ENCODE results near the gene GBF1. TPM values are rescaled to one million over a fixed set of nuclear protein-coding genes. Genes with fewer than 3 reads are reported as not detected.

GBF1 gene
- total RNA-seq, 1 donor from 2014 or later = 10.3 TPM

GRCh38 chr10:102342458-102342857, 97.1 kb downstream of the GBF1 start:
- no peak for DNase-seq (ENCODE audit: low read depth in 2 of 2)

GRCh38 chr10:102342958-102343357, 97.6 kb downstream of the GBF1 start:
- peak in 1 of 2 donors; percentile 88 for DNase-seq (ENCODE audit: low read depth in 2 of 2)

GRCh38 chr10:102344067-102344466, 98.7 kb downstream of the GBF1 start:
- DNase-seq (ENCODE audit: low read depth in 2 of 2) = peak in 1 of 2 donors; percentile 62

GRCh38 chr10:102347236-102347828, 102.0 kb downstream of the GBF1 start:
- DNase-seq (ENCODE audit: low read depth in 2 of 2) = peak; percentile 83

GRCh38 chr10:102352066-102352715, 106.9 kb downstream of the GBF1 start:
- DNase-seq (ENCODE audit: low read depth in 2 of 2) = peak; percentile 64 to 76

- no peak for DNase-seq (ENCODE audit: low read depth in 2 of 2)
These were observed 109.1 kb downstream of the GBF1 start for GRCh38 chr10:102354451-102354850.

GRCh38 chr10:102358712-102359382, 113.5 kb downstream of the GBF1 start:
- no peak for DNase-seq (ENCODE audit: low read depth in 2 of 2)

- no peak for DNase-seq (ENCODE audit: low read depth in 2 of 2)
These were observed 122.1 kb downstream of the GBF1 start for GRCh38 chr10:102367441-102367840.

GRCh38 chr10:102368077-102368476, 122.7 kb downstream of the GBF1 start:
- no peak for DNase-seq (ENCODE audit: low read depth in 2 of 2)

- DNase-seq (ENCODE audit: low read depth in 2 of 2) = no peak
These were observed 126.0 kb downstream of the GBF1 start for GRCh38 chr10:102371295-102371694.

GRCh38 chr10:102375250-102375649, 129.9 kb downstream of the GBF1 start:
- DNase-seq (ENCODE audit: low read depth in 2 of 2) = peak in 1 of 2 donors; percentile 29

GRCh38 chr10:102375867-102376266, 130.5 kb downstream of the GBF1 start:
- DNase-seq (ENCODE audit: low read depth in 2 of 2) = no peak

- no peak for DNase-seq (ENCODE audit: low read depth in 2 of 2)
These were observed 131.6 kb downstream of the GBF1 start for GRCh38 chr10:102376901-102377300.

- no peak for DNase-seq (ENCODE audit: low read depth in 2 of 2)
These were observed 134.1 kb downstream of the GBF1 start for GRCh38 chr10:102379383-102379782.

- no peak for DNase-seq (ENCODE audit: low read depth in 2 of 2)
These were observed 136.7 kb downstream of the GBF1 start for GRCh38 chr10:102381983-102382382.

- no peak for DNase-seq (ENCODE audit: low read depth in 2 of 2)
These were observed 137.5 kb downstream of the GBF1 start for GRCh38 chr10:102382871-102383270.

- DNase-seq (ENCODE audit: low read depth in 2 of 2) = peak in 1 of 2 donors; percentile 22
These were observed 138.7 kb downstream of the GBF1 start for GRCh38 chr10:102384053-102384452.

GRCh38 chr10:102384606-102385429, 139.5 kb downstream of the GBF1 start:
- DNase-seq (ENCODE audit: low read depth in 2 of 2) = no peak

- no peak for DNase-seq (ENCODE audit: low read depth in 2 of 2)
These were observed 144.6 kb downstream of the GBF1 start for GRCh38 chr10:102389894-102390293.

GRCh38 chr10:102392306-102392705, 147.0 kb downstream of the GBF1 start:
- DNase-seq (ENCODE audit: low read depth in 2 of 2) = no peak

GRCh38 chr10:102393411-102394078, 148.2 kb downstream of the GBF1 start:
- no peak for DNase-seq (ENCODE audit: low read depth in 2 of 2)
